Activated CD4-positive, alpha-beta T cell treated with anti-CD3 and anti-CD28 coated beads, Interleukin-2, amount 50 U/mL, for 4 hours (primary cell): Measurements from ENCODE around the gene FAM187B.
"Not testable (repeated sequence)": the region's sequence is repeated elsewhere in the genome, so short reads cannot be mapped to it uniquely, and the experiment has no call there.

Source experiments
- DNase-seq, 2 experiments: peaks; one replicate each; pipeline ENCODE4 v3.0.0-alpha.2; 2020

FAM187B gene

GRCh38 chr19:35211545-35212230, 16.9 kb downstream of the FAM187B start:
- peak; percentile 43 to 49 for DNase-seq

GRCh38 chr19:35209646-35210045, 18.9 kb downstream of the FAM187B start:
- DNase-seq = no peak

- no peak for DNase-seq
These were observed 20.4 kb downstream of the FAM187B start for GRCh38 chr19:35208121-35208520.

GRCh38 chr19:35207391-35207871, 21.1 kb downstream of the FAM187B start:
- DNase-seq = peak in 1 of 2 experiments; percentile 22

GRCh38 chr19:35206855-35207254, 21.7 kb downstream of the FAM187B start:
- DNase-seq = no peak

- peak; percentile 40 for DNase-seq
These were observed 22.2 kb downstream of the FAM187B start for GRCh38 chr19:35206379-35206778.

- no peak for DNase-seq
These were observed 22.7 kb downstream of the FAM187B start for GRCh38 chr19:35205733-35206323.

- no peak for DNase-seq
These were observed 23.5 kb downstream of the FAM187B start for GRCh38 chr19:35204799-35205732.

GRCh38 chr19:35202722-35203688, 25.5 kb downstream of the FAM187B start:
- no peak for DNase-seq

- DNase-seq = no peak
These were observed 29.1 kb downstream of the FAM187B start for GRCh38 chr19:35199481-35199880.

- not testable (repeated sequence) for DNase-seq
These were observed 31.7 kb downstream of the FAM187B start for GRCh38 chr19:35196861-35197260.

GRCh38 chr19:35195830-35196229, 32.7 kb downstream of the FAM187B start:
- no peak for DNase-seq

GRCh38 chr19:35194012-35194984, 34.2 kb downstream of the FAM187B start:
- no peak for DNase-seq

GRCh38 chr19:35184884-35185283, 43.7 kb downstream of the FAM187B start:
- no peak for DNase-seq

- no peak for DNase-seq
These were observed 44.3 kb downstream of the FAM187B start for GRCh38 chr19:35184267-35184666.

GRCh38 chr19:35181387-35181786, 47.2 kb downstream of the FAM187B start:
- DNase-seq = no peak

GRCh38 chr19:35179830-35180229, 48.7 kb downstream of the FAM187B start:
- DNase-seq = no peak

GRCh38 chr19:35178701-35179100, 49.8 kb downstream of the FAM187B start:
- DNase-seq = no peak

GRCh38 chr19:35177377-35178274, 50.9 kb downstream of the FAM187B start:
- no peak for DNase-seq

- DNase-seq = no peak
These were observed 52.4 kb downstream of the FAM187B start for GRCh38 chr19:35176181-35176570.
